Stimulated activated CD8-positive, alpha-beta memory T cell treated with anti-CD3 and anti-CD28 coated beads, Interleukin-2, amount 100 ng/mL, for 1 hour (primary cell): Measurements from ENCODE around the gene ITGAL.
"Not testable (repeated sequence)": the region's sequence is repeated elsewhere in the genome, so short reads cannot be mapped to it uniquely, and the experiment has no call there.

Source experiments
- DNase-seq, 2 donors: peaks; one replicate each; pipeline ENCODE4 v3.0.0-alpha.2; 2020; ENCODE audit warnings: low read depth in 2 of 2

ITGAL gene

DNA sequence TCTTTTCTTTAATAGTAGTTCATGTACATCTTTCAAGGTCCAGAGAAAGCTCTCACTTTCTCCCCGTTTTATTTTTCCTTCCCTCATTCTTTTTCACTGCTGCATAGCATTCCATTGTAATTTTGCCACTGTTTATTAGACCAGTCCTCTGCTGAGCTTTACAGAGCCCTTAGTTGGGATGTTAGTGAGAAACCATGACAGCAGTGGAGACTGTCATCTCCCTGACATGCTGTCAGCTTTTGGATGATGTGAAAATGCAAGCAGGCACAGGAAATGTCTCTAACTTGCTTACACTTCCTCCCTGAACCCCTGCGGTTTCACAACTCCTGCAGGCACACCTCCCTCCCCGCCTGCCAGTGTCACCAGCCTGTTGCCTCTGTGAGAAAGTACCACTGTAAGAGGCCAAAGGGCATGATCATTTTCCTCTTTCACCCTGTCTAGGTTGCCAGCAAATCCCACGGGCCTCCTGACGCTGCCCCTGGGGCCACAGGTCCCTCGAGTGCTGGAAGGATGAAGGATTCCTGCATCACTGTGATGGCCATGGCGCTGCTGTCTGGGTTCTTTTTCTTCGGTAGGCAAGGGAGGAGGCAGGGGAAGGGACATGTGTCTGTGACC, at the start of gene ITGAL:
TSS of gene ITGAL (plus strand) at position 415 of the 615 bp plus-strand sequence. CDS start at position 511, 96 bp downstream.
- DNase-seq = peak; percentile 56 to 64

DNA sequence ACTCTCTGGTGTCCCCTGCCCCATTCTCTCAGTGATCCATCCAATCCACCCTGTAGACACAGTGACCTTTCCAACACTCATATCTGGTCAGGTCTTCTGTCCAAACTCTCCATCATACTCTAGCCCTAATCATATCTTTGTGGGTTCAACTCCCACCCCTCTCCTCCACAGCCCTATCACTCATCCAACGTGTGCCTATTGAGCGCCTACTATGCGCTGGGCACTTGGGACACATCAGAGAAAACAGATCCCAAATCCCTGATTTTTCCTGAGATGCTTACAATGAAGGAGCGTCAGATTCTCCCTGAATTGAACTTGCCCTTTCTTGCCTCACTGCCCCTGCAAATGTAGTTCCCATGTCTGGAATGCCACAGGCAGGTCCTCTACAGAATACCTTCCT, 44.5 kb upstream of the ITGAL start:
- no peak for DNase-seq

DNA sequence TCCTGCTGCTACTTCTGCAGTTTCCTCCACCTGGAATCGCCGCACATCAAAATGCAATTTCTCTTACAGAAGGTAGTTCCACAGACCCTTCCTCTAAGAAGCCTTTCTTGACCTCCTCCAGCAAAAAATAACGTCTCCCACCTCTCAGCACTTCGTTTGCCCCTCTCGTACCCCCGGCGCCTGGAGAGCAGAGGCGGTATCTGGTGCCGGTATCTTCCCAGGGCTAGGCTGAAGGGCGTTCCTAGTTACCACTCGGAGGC, 43.2 kb upstream of the ITGAL start:
- no peak for DNase-seq

DNA sequence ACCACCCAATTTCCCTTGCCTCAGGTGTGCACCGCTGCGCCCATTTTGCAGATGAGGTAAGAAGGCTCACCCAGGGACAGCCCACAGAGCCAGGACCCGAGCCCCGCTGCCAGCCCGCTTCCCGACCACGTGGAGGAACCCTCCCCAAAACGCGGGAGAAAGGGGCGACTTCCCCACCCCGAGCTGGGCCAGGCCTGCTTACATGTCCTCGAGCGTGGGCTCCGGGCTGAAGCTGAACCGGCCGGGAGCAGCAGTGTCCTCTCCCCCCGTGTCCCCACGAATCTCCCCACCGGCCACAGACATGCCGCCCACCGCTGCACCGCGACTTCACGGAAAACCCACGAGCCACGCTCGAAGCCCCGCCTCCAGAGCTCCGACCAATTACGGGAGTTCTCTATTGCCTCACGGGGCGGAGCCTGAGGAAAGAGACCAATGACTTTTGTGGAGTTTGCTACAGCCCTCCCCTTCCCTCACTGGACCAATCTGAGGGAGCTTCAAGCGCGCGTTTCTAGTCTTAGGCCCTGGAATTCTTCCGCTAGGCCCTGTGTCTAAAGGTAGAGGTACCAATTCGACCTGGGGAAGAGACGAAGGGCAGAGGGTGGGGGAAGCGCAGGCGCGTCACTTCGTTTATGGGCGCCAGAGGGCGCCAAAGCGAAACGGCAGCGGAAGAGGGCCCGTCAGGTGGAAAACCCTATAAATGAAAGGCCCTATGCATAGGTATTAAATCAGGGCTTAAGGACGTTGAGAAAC, 42.7 kb upstream of the ITGAL start, which contains the start of gene DCTPP1:
TSS of gene DCTPP1 (minus strand) at position 353 of the 750 bp plus-strand sequence. CDS start at position 303, 50 bp downstream.
- DNase-seq = peak; percentile 85 to 92

DNA sequence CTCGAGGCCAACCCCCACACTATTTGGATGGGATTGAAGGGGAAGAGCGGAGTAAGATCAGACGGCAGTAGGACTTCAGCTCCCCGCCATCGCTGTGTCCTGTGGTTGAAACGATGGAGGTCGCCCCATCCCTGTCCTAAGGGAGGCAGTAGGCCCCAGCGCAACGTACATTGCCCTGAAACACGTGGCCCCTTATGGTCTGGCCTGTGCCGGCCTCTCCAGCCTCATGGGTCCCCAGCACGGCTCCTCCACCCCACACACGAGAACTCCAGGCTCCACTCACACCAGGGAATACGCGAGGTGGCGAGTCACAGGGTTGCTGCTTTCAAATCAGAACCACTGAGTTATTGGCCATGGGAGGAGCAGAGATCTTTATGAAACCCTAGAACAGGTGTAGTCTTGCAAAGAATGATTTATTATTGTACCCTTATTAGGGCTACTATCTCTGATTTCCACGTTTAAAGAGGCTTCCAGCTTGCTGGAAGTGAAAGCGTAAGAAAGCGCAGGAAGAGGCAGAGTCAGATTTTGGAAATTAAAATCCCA, 42.0 kb upstream of the ITGAL start:
- DNase-seq = no peak

DNA sequence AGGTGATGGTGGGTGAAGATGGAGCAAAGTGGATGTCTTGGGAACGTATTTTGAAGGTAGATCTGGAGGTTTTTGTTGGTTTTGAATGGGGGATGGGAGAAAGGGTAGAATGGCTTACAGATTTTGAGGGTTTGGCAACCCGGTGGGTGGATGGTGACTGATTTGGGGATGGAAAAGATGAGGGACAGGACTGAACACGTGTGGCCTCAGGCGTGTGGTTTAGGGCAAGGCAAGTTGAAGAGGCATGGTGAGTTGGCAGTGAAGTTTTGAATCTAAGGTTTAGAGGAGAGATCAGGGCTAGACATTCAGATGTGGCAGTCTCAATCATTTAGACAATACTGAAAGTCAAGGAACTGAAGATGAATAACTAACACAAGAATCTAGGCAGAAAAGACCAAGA, 37.7 kb upstream of the ITGAL start:
- DNase-seq = no peak

DNA sequence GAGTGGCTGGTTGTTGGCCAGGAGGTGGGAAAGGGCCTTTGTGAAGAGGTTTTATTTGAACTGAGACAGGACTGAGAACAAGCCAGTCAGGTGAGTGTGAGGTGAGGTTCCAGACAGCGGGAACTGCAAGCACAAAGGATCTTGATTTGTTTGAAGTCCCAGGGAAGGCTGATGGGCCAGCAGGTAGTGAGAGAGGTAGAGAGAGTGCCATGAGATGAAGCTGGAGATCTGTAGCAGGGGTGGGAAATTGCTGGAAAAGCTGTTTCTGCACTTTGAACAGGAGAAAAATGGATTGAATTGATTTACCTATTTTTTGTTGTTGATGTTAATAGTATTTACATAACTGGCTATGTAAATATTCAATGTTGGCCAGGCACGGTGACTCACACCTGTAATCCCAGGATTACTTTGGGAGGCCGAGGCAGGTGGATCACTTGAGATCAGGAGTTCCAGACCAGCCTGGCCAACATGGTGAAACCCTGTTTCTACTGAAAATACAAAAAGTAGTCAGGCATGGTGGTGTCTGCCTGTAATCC, 35.0 kb upstream of the ITGAL start:
- DNase-seq = no peak

DNA sequence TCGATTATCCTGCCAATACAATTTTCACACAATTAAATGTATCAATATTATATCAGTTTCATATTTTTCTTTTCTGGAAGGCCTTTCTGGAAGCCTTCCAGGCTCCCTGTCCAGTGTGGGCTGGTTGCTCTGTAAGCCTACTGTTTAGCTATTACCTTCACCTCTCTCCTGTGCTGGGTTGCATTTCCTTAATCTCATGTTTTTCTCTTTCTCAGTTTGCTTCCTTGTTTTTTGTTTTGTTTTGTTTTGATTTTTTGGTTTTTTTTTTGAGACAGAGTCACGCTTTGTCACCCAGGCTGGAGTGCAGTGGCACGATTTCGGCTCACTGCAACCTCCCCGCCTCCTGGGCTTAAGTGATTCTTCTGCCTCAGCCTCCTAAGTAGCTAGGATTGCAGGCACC, 33.7 kb upstream of the ITGAL start:
- DNase-seq = no peak

DNA sequence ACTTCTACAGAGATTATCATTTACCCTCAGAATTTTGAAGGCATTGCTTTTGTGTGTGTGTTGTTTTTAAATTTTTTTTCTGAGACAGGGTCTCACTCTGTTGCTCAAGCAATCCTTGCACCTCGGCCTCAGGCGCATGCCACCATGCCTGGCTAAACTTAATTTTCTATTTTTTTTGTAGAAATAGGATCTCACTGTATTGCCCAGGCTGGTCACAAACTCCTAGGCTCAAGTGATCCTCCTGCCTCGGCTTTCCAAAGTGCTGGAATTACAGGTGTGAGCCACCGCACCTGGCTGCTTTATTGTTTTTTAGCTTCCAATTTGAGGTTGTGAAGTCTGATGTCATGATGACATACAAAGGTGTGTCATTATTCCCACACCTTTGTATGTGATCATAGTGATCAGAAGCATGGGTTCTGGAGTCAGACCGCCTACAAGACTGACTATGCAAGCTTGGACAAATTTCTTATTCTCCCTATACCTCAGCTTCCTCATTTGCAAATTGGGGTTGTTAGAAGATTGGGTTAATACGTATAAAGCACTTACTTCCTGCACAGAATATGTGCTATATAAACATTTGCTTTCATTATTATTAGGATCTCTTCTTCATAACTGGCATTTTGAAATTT, 32.7 kb upstream of the ITGAL start:
- DNase-seq = no peak

DNA sequence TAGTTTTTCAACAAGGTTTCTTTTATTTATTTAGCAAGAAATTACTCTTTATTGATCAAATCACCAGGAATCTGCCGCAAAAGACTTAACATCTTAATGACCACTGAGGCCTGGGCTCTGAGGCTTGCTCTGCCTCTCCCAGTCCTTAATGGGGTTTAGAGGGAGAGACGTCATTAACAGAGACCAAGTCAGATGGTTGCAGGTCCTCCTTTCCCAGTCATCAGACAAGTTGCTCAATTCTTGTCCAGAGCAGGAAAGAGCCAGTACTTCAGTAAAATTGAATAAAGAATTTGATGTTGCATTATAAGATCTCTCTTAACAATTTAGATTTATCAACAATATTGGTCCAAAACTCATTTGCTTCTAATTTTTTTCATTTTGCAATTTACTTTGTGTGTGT, 28.9 kb upstream of the ITGAL start:
- DNase-seq = no peak

DNA sequence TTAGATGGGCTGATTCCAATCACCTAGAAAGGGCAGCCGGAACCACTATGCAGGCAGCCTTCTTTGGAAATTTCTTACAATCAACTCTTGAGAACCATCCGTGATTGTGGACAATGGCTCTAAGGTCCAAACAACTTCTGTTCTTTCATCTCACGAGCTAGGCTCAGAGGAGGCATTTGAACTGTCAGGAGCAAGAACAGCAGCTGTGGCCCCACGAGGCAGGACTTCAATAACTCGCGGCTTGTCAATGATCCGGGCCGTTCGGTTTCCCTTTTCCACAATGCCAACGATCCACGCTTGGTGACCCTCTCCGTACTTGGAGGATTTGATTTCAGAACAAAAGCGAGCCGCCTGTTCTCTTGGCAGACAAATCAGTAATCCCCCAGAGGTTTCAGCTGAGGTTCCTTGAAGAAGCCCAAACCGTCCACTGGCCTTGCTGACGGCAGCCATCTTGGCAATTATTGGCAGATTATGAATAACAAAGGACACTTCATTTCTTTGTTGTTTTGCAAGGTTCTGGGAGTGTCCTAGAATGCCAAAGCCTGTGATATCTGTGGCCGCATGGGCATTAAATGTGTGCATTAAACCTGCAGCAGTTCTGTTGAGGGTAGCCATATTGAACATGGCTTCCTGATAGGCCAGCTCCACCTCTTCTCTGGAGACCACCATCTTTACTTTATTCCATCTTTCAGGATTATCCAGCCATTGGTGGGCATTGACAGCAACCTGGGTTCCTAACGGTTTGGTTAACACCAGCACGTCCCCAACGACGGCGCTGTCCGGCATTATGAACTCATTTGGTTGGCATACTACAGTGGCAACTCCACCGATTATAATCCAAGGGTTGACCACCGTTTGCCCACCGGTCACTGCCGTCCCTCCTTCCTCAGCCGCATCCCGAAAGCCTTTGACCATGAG, 28.1 kb upstream of the ITGAL start:
- DNase-seq = no peak

DNA sequence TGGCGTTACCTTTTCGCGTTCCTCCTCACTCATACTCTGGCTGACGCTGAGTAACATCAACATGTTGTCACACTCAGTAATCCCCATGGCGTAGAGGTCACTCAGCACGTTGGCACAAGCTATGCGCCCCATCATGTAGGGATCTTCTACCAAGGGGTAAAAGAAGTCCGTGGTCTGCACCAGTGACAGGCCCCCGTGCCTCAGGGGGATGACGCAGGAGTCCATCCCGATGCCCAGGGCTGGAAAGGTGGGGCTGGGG, 27.5 kb upstream of the ITGAL start:
- DNase-seq = no peak

DNA sequence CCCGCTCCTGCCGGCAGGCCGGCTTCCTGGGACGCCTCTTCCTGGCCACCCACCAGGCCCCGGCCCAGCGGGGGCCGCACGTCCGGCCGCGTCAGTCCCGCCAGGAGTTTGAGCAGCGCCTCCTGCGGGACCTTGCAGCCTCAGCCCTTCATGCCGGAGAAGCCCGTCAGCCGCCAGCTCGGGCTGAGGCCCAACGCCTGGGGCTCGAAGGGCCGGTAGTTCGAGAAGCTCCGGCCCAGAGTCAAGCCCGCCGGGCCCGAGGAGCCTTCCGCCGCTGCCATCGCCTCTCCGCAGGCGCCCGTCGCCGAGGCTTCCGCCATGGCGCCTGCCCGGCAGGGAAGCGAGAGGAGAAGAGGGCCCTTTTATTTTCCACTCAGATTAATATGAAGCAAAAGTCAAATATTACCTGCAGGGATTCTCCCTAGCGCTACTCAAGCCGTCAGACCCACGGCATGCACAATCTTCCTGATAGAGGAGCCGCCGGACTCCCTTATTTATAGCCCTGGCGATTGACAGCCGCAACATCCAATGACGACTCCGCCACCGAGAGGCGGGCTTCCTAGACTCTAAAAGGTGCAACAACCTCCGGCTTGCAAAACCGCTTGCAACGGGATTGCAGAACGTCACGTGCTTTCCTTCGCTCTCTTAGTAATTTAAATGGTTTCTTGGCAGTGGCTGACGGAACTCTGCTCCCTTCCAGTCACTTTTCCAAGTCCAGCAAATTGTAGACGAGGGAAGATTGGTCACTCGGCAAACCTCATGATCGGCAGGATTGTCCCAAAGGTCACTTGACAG, 26.9 kb upstream of the ITGAL start, which contains the start of gene SEPHS2:
TSS of gene SEPHS2 (minus strand) at position 467 of the 795 bp plus-strand sequence. CDS start at position 320, 147 bp downstream.
- DNase-seq = peak; percentile 88 to 90

DNA sequence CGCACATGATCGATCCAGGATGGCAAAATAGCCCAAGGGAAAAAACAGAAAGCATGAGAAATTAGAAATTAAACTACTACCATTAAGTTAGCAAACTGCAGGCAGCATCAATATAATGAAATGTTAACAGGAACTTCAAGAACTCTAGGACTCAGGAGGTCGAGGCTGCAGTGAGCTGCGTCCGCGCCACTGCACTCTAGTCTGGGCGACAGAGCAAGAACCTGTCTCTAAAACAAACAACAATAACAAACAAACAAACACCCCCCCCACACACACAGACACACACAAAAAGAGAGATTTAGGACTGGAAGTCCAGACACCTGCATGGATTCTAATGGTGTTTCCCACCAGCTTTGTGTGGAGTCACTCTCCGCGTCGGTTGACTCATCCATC, 26.3 kb upstream of the ITGAL start:
- DNase-seq = no peak

DNA sequence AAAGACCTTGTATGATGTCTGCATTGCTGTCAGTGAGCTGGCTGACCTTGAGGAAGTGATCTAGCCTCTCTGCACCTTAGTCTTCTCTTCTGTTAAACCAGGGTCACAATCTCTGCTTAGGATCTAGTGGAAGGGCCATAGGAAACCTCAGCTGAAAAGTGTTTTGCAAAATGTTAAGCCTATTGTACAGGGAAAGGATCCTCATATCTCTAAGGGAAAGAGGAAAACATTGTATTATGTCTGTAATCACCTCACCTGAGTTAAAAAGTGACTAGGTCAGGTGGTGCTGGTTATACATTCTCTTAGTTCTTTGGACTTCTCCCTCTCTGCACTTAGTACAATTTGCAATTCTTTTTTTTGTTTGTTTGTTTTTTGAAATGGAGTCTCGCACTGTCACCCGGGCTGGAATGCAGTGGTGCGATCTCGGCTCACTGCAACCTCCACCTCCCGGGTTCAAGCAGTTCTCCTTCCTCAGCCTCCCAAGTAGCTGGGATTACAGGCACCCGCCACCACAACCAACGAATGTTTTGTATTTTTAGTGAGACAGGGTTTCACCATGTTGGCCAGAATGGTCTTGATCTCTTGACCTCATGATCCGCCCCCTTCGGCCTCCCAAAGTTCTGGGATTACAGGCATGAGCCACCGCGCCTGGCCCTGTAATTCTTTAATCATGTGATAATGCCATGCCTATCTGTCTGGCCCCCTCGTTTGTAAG, 24.9 kb upstream of the ITGAL start:
- no peak for DNase-seq

DNA sequence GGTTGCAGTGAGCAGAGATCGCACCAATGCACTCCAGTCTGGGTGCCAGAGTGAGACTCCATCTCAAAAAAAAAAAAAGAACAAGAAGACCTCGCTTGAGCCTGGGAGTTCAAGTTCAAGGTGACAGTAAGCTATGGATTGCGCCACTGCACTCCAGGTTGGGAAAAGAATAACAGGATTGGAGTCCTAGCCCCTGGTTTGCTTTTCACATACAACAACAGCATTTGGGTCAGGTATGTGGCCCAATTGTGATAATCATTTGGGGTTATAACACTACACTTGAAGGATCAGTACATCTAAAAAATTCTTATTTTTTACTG, 23.5 kb upstream of the ITGAL start:
- no peak for DNase-seq

DNA sequence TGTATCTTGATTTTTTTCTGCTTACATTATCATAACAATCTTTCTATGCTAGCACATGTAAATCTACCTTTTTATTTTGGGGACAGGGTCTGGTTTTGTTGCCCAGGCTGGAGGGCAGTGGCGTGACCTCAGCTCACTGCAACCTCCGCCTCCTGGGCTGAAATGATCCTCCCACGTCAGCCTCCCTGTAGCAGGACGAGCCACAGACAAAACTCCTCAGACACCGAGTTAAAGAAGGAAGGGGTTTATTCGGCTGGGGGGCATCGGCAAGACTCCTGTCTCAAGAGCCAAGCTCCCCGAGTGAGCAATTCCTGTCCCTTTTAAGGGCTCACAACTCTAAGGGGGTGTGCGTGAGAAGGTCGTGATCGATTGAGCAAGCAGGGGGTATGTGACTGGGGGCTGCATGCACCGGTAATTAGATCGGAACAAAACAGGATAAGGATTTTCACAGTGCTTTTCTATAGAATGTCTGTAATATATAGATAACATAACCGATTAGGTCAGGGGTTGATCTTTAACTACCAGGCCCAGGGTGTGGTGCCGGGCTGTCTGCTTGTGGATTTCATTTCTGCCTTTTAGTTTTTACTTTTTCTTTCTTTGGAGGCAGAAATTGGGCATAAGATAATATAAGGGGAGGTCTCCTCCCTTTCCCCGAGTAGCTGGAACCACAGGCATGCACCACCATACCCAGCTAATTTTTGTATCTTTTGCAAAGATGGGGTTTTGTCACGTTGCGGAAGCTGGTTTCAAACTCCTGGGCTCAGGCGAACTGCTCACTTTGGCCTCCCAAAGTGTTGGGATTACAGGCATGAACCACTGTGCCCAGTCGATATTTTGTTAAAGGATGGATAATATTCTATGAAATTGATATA, 19.6 kb upstream of the ITGAL start:
- DNase-seq = not testable (repeated sequence)

DNA sequence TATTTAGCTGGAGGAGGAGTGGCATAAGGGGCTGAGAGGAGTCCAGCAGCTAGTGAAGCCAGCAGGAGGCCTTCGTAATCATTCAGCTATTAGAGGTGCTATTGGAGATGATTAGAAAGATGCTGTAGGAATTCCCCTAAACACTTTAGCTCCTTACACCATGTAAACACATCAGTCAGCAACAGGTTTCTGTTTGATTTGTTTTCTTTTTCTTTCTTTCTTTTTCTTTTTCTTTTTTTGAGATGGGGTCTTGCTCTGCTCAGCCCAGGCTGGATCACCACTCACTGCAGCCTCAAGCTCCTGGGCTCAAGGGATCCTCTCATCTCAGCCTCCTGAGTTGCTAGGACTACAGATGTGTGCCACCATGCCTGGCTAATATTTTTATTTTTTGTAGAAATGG, 16.2 kb upstream of the ITGAL start:
- DNase-seq = no peak

DNA sequence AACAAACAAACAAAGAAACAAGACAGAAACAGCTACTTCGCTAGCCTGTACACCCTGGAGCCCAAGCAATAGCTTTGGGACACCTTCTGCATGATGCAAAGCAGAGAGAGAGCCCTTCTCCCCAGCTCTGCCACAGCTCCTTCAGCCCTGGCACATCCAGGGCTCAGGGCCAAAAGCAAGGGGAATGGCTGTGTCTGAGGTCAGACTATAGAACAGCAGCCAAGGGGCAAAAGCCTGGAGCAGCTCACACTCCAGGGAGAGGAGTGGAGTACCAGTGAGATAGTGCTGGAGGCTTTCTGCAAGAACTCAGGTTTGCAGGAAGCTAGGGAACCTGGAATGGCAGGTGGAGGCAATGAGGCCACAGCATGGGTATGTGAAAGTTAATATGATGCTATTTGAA, 15.3 kb upstream of the ITGAL start:
- DNase-seq = no peak
